ENCODE measurements around the gene SERPINB3.
"Not testable (repeated sequence)": the region's sequence is repeated elsewhere in the genome, so short reads cannot be mapped to it uniquely, and the experiment has no call there.

The SERPINB3 gene

DNA sequence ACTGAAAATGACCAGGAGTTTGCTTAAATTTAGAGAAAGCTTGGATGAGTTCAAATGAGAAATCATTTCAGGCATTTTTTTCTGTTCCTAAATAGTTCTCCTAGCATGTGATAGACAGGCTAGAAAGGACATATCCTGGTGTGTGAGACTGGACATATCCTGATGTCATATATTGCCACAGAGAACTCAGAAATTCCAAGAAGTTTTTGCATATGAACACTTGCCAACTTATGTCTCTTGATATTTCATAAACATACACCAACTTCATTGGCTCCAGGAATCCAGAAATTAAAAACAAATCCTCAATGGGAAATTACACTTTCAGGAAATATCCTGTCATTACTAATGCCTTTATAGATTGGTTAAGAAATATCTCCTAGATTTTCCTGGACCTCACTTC is 14.8 kb downstream of the SERPINB3 start:
- DNase-seq (ENCODE audit: low spot score) = no peak

- not testable (repeated sequence) for DNase-seq (ENCODE audit: low spot score)
Observed at GRCh38 chr18:63644694-63645093, 17.0 kb downstream of the SERPINB3 start.

- DNase-seq (ENCODE audit: low spot score) = not testable (repeated sequence)
Observed at GRCh38 chr18:63644142-63644541, 17.6 kb downstream of the SERPINB3 start, which contains the start of gene SERPINB4. TSS of gene SERPINB4 (minus strand) at chr18:63644256. CDS start at chr18:63643577, 679 bp downstream.

DNA sequence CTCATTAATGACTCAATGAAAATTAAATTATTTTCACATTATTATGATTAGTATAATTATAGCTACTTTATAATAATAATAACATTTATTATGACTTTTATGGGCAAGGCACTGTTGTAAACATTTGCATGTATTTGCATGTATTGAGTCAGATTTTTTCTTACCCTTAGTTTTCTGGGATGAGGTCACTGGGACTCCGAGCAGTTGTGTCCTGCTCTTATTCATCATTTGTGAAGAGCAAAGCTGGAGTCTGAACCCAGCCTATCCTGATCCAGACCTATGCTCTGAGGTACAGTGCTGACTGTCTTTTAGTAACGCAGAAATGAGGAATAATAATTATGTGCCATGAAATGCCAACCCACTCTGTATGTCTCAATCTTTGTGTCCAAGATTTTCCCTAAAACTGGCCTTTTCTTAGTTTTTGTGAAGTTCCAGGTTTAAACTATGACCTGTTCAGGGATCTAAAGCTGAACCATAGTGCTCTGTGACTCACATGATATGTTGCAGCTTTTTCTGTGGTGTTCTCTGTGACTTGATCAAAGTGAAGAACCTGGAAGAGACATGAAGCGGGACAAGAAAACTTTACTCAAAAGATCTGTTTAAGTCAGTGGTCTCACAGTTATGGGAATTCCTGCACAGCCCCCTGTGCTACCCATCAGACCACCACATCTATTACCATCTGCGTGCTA is 18.9 kb downstream of the SERPINB3 start:
- not testable (repeated sequence) for DNase-seq (ENCODE audit: low spot score)

DNA sequence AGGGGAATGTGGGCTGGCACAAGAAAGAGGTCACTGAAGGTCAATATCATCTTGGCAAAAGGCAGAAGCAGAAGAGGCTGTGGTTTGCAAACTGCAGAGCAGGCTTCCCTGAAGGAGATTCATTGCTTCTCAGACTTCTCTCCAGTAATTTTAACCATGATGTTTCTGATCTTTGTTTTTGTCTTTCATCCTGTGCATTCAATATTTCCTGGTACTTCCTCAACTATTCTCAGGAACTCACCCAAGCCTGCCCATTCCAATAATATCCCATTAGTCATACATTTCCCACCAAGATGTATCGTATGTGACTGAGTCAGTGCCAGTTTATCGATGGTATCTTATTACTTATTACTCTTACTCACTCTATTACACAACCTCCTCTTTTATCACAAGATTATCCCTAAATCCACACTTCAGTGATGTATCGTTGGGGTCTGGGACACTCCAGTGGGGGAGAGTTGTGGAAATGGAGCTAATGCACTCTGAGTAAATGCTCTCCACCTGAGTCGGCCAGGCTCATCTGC is 20.5 kb downstream of the SERPINB3 start:
- not testable (repeated sequence) for DNase-seq (ENCODE audit: low spot score)

DNA sequence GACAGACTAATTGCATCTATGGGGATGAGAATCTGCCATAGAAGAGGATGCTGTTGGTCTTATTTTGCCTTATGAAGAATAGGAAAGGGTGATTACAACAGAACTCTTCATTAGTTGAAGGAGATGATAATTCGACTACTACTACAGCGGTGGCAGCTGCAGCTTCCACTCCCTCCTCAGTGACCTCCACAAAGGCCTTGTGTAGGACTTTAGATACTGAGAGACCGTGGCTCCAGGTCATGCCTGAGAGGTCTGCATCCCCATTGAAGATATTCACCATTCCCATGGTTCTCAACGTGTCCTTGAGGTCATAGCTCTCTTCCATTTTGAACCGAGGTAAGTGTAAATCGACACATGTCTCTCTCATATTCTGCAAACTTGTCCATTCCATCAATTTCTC is 24.0 kb downstream of the SERPINB3 start:
- no peak for DNase-seq (ENCODE audit: low spot score)

DNA sequence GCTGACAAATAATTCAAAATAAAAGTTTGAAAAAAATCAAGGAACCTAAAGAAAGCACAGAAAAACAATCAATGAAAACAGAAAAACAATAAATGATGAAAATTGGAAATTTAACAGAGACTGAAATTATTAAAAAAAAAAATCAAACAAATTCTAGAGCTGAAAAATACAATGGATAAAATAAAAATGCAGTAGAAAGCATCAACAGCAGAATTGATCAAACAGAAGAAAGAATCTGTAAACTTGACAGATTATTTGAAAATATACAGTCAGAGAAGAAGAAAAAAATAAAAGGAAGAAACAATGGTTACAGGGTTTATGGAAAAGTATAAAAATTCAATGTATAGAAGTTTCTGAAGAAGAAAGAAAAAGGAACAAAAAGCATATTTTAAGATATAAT is 33.9 kb downstream of the SERPINB3 start:
- DNase-seq (ENCODE audit: low spot score) = no peak

- DNase-seq (ENCODE audit: low spot score) = no peak
Observed at GRCh38 chr18:63626431-63626830, 35.3 kb downstream of the SERPINB3 start.

DNA sequence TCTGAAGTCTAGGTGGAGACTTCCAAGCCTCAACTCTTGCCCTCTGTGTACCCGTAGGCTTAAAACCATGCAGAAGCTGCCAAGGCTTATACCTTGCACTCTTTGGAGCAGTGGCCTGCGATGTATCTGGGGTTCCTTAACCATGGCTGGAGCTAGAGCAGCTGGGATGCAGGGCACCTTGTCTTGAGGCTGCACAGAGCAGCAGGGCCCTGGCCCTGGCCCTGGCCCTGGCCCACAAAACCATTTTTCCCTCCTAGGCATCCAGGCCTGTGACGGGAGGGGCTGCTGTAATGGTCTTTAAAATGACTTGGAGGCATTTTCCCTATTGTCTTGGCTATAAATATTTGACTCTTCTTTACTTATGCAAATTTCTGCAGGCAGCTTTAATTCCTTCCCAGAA is 36.8 kb downstream of the SERPINB3 start:
- no peak for DNase-seq (ENCODE audit: low spot score)

DNA sequence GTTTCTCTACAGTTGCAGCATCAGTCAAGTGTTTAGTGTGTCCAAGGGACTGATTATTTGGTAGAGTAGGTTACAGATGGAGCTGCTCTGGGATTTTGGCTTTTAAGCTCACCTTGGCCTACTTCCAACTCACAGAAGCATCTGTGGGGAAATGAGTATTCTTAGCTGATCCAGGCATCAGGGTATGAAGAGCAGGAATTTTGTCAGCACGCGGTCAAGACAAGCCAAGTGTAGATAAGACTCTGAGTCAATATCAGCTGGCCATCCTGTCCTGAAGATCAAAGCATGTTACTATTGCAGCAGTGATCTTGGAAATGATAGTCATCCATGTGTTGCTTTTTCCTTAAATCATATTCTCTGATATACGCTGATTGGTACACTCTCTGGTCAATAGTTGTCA is 42.0 kb downstream of the SERPINB3 start:
- no peak for DNase-seq (ENCODE audit: low spot score)

- no peak for DNase-seq (ENCODE audit: low spot score)
Observed at GRCh38 chr18:63617915-63618234, 43.8 kb downstream of the SERPINB3 start.

- DNase-seq (ENCODE audit: low spot score) = no peak
Observed at GRCh38 chr18:63617049-63617914, 44.4 kb downstream of the SERPINB3 start.

DNA sequence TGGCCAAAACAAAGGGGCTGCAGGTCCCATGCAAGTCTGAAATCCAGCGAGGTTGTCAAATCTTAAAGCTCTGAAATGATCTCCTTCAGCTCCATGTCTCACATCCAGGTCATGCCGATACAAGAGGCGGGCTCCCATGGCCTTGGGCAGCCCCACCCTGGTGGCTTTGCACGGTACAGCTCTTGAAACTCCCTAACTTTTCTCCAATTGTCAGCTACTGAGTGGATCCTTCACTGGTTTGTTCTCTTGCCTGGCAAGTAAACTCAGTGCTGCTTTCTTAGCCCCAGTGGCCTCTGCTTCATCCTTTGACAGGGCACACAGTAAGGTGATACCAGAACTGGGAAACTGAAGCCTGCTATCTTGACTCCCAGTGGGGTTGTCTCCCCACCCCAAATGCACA is 48.3 kb downstream of the SERPINB3 start:
- DNase-seq (ENCODE audit: low spot score) = no peak

- no peak for DNase-seq (ENCODE audit: low spot score)
Observed at GRCh38 chr18:63606526-63606925, 55.2 kb downstream of the SERPINB3 start.

Measured in ecto neural progenitor cell (in vitro differentiated cells).